ENCODE measurements around the gene PAPLN.

DNA sequence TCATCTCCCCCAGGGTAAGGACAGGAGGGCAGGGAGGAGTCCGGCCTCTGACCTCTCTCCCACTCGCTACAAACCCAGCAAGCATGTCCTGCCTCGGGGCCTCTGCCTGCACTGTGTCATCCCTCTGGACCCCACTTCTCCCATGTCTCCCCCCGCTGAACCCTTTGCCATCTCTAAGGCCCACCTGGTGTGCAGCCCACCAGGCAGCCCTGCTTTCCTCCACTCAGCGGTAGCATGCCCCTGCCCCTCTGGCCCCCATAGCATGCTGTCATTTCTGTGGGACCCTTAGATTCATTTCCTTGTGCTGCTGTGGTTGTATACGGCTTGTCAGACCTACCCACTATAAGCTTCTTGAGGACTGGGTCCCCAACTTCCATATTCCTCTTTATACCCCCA lies 17.7 kb downstream of the PAPLN start:
- TF ChIP-seq, protein P1, sequence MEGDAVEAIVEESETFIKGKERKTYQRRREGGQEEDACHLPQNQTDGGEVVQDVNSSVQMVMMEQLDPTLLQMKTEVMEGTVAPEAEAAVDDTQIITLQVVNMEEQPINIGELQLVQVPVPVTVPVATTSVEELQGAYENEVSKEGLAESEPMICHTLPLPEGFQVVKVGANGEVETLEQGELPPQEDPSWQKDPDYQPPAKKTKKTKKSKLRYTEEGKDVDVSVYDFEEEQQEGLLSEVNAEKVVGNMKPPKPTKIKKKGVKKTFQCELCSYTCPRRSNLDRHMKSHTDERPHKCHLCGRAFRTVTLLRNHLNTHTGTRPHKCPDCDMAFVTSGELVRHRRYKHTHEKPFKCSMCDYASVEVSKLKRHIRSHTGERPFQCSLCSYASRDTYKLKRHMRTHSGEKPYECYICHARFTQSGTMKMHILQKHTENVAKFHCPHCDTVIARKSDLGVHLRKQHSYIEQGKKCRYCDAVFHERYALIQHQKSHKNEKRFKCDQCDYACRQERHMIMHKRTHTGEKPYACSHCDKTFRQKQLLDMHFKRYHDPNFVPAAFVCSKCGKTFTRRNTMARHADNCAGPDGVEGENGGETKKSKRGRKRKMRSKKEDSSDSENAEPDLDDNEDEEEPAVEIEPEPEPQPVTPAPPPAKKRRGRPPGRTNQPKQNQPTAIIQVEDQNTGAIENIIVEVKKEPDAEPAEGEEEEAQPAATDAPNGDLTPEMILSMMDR (IDR thresholded peaks at IDR 0.05; ENCODE audit: poor library complexity) = no peak
- no peak for TF ChIP-seq EZH2phosphoT487 (IDR thresholded peaks at IDR 0.05; ENCODE audit: low read depth, severe bottlenecking, unreplicated experiment)

Measured in hepatocyte (in vitro differentiated cells).